HuH-7.5 (cell line): ENCODE results near the gene DENND6B.
"Not testable (repeated sequence)": the region's sequence is repeated elsewhere in the genome, so short reads cannot be mapped to it uniquely, and the experiment has no call there.

Source experiments
- DNase-seq: peaks from one replicate; pipeline ENCODE4 v3.0.0; 2011; ENCODE audit warnings: low spot score

The DENND6B gene

GRCh38 chr22:50289151-50289941 is 37.5 kb downstream of the DENND6B start:
- DNase-seq = no peak

DNA sequence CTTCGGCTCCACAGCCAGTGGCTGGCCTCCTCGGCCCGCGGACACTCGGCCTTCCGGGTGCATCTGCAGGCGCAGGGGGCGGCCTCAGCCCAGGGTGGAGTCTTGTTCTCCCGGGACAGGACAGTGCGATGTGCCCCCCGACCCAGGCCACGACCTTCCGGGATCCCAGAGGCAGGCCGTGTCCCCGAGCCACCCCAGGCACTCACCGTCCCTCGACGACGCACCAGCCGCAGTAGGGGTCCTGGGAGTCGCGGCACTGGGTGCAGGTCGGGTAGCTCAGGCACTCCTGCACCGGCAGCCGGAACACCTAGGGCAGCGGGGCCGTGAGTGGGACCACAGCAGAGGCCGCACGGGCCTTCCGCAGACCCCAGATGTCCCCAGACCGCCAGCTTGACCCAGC is 39.1 kb downstream of the DENND6B start:
- no peak for DNase-seq

DNA sequence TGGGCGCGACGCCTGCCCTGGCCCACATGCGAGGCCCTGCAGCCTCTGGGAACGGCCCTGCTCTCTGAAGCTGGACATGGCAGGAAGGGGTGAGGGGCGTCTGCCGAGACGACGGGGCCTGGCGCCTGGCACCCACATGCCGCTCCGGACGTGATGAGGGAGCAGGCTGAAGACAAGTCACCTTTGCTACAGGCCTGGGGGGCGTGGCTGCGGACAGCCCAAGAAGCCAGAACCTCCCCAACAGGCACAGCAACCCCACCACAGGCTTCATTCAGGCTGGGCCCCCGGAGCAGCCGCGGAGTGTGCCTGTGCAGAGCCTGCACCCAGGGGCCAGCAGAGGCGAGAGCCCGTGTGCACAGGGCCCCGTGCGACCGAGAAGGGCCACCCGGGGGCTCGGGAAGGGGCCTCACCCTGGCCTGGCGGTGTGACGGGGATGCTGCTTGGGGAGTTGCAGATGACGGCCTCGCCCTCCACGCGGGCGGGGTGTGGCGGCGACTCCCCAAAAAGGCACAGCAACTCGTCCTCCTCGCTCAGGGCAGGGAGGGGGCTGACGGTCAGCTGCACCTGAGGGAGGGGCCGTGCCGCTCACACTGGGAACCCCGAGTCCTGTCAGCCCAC is 40.0 kb downstream of the DENND6B start:
- DNase-seq = no peak

DNA sequence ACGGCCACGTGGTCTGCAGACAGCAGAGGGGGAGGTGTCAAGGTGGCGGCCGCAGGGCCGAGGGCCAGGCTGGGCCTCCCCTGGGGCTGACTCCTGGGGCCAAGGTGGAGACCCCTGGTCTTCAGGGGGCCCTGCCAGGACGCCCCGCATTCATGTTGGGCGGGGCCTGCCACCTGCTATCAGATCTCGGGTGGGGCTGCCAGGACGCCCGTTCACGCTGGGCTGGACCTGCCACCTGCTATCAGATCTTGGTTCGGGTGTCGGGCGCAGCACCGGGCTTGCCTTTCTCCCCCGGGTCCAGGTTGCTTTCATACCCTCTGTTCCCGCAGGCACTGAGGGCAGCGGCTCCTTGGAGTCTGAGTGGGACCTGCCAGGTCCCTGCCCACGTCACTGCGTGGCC is 40.5 kb downstream of the DENND6B start:
- no peak for DNase-seq

DNA sequence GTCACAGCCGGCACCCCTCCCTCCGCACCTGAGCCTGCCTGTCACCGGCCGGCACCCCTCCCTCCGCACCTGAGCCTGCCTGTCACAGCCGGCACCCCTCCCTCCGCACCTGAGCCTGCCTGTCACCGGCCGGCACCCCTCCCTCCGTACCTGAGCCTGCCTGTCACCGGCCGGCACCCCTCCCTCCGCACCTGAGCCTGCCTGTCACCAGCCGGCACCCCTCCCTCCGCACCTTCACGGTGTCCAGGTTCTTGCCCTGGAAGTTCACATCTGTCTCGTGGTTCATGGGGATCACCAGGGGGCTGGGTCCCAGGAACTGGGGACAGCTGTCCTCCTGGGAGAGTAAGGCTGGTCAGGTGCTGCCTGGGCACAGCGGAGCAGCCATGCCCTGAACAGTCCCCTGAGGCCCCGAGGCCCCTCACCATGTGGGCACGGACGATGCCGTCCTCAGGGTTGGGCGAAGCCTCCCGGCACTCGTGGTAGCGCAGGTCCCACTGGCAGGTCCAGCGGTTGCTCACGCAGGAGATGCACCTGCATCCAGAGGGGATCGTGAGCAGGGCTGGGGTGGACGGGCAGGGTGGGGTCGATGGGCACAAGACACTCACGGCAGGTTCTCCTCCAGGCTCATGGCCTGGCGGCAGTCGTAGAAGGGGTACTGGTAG is 41.1 kb downstream of the DENND6B start:
- DNase-seq = no peak

GRCh38 chr22:50284479-50284878 is 42.3 kb downstream of the DENND6B start:
- no peak for DNase-seq

- no peak for DNase-seq
Observed at GRCh38 chr22:50283821-50284220, 43.0 kb downstream of the DENND6B start.

- no peak for DNase-seq
Observed at GRCh38 chr22:50282361-50283155, 44.3 kb downstream of the DENND6B start.

DNA sequence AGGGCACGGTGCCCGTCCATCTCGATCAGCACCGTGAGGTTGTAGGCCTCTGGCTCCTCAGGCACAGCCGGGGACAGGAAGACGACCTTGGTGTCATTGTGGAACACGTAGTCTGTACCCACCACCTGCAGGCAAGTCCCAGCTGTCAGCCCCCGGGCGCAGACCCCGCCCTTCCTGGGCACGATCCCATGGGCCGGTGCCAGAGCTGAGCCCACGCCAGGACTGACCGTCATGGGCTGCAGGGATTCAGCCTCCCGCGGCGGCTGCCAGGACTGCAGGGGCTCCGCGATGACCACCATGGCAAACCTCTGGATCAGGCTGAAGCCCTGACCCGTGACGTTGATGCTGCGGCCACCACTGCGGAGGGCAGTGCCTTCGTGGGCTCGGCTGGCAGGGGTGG is 44.9 kb downstream of the DENND6B start:
- DNase-seq = no peak

DNA sequence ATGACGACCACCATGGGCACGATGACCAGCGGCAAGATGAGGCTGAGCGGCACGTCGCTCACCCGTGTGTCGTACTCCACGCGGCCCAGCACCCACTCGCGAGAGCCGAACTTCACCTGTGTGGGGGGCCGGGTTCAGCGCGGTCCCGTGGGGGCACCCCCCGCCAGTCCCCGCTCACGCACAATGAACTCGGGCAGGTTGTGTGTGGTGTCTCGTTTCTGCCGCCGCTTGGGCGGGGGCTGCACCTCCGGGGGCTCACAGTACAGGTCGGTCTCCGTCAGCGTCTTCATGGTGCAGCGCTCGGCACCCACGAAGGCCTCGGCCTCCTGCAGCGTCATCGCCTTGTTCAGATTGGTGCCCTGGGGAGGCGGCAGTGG is 45.4 kb downstream of the DENND6B start:
- DNase-seq = no peak

DNA sequence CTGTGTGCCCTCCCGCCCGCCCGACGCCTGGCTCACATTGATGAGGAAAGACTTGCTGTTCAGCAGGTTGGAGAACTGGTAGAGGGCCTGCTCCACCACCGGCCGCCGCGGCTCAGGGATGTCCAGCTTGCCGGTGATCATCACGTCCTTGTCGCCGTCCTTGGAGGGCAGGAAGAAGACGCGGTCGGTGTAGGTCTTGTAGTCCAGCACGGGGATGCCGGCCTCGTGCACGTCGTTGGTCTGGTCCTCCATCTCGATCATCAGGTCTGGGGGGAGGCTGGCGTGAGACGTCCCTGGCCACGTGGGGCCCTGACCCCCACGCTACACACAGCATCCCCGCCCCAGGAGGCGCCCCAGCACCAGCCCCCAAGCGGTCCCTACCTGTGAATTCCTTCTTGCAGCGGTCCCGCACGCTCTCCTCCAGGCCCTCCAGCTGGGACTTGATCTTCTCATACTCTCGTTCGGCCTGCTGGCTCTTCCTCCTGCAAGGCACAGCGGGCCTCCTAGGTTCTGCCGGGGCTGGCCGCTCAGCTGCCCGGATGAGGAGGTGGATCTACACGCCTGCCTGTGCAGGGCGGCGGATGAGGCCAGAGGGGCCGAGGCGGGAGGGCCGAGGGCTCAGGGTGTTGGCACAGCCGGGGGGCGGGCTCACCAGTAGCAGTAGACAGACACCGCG is 46.0 kb downstream of the DENND6B start:
- DNase-seq = no peak

DNA sequence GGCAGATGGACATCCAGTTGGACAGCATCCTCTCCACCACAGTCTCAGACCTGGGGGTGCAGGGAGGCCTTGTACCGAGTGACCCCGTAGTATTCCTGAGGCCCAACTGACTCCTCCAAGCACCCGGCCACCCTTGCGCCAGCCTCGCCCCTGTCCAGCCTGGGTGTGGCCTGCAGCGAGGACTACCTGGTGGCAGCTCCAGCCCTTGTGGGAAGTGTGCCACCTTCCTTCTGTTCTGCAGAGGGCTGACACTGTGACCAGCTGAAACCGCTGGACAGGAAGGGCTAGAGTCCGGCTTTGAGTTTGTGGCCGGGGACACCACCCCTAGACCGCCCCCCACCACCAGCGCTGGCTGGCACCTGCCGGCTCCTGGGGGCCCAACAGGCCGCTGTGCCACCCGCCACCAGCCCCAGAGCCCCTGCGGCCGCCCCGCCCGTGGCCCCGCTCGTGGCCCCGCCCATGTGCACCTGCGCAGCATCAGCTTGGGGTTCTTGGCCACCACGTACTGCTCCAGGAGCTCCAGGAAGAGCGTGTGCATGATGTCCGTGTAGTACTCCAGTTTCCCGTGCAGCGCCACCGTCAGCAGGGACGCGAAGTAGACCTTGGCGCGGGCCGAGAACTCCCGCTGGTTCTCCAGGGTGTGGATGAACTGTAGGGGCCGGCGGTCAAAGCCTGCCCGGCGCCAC is 46.6 kb downstream of the DENND6B start:
- no peak for DNase-seq

- no peak for DNase-seq
Observed at GRCh38 chr22:50278956-50279619, 47.7 kb downstream of the DENND6B start.

DNA sequence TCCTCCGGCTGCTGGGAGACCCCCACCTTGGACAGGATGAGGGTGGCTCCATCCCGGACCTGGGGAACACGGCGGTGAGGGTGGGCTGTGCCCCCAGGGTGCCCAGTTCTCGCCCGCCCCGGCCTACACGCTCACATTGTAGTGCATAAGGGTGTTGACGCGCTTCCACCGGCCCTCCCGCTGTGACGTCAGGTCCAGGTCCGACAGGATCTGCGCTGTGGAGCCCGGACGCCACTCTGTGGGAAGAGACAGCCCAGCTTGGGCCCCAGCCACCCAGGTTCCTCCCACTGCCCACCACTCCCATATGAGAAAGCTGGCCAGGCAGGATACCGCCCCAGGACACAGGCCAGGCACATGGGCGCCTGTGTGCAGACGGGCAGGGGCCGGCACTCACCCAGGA is 48.4 kb downstream of the DENND6B start:
- no peak for DNase-seq

- DNase-seq = no peak
Observed at GRCh38 chr22:50277761-50278160, 49.1 kb downstream of the DENND6B start.

DNA sequence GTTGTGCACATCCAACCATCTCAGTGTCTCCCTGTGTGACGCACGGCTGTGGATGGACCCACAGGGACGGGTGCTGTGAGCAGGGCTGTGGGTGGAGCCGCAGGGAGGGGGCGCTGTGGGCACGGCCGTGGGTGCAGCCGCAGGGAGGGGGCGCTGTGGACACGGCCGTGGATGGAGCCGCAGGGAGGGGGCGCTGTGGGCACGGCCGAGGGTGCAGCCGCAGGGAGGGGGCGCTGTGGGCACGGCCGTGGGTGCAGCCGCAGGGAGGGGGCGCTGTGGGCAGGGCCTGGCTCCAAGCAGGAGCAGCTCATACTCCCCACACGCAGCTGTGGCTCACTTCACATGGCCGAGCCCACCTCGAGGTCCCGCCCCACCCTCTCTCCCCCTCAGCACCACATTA is 50.7 kb downstream of the DENND6B start:
- DNase-seq = no peak

DNA sequence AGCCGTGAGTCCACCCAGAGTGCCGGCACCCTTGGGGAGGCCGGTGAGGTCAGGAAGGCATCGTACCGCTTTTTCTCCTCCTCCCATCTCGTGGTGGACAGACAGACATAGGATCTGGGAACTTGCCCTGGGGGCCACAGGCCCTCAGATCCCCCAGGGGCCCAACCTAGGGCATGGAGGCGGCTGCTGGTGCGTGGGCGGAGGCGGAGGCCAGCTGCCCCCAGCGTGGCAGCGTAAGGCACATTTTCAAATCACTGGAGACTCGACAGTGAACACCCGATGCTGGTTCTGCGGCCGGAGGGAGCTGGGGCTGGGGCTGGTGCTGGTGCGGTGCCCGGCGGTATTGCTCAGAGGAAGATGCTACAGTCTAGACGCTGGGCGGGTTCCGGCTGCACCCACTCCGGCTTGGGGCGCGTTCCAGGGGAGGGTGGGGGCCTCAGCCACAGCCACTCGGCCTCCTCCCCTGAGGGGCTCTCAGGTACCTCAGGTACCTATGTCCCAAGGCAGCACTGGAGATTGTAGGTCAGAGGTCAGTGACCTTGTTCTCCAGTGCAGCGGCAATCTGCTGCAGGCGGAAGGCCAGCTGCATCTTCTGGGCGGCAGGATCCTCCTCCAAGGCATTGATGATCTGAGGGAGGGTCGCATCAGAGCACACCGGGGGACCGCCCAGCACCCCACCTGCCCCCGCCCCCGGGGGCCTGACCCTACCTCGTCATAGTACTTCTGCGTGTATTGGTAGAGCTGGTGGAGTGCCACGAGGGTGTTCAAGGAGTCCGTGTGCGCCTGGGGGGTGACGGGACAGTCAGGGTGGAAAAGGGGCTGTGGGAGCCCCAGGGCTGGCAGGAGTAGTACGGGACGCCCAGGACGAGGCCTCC is 51.4 kb downstream of the DENND6B start:
- DNase-seq = no peak

DNA sequence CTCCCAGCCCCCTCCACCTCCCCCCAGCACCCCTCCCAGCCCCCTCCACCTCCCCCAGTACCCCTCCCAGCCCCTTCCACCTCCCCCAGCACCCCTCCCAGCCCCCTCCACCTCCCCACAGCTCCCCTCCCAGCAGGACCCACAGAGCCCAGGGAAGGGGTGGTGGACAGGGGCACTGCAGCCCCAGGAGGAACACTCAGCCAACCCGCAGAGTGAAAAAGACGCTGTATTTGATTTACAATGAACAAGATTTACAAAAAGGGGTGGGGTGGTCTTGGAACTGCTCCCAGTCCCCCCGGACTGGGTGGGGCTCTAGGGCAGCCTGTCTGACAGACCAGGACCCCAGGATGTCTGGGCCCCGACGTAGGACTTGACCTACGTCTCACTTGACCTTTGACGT is 52.0 kb downstream of the DENND6B start:
- no peak for DNase-seq

GRCh38 chr22:50274311-50274710 is 52.5 kb downstream of the DENND6B start:
- peak; percentile 89 for DNase-seq

DNA sequence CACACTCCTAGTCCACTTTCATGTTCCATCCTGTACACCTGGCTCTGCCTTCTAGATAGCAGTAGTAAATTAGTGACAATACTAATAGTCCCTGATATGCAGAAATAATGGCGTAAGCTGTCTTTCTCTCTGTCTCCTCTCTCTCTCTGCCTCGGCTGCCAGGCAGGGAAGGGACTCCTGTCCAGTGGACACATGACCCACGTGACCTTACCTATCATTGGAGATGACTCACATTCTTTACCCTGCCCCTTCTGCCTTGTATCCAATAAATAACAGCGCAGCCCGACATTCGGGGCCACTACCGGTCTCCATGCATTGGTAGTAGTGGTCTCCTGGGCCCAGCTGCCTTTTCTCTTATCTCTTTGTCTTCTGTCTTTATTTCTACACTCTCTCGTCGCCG is 53.0 kb downstream of the DENND6B start:
- not testable (repeated sequence) for DNase-seq
